SK-N-SH (cell line): ENCODE results near the gene RFX3. TPM values are rescaled to one million over a fixed set of nuclear protein-coding genes. Genes with fewer than 3 reads are reported as not detected.

Source experiments
- CTCF ChIA-PET: fragments of 300-600, 350-600 bp; formaldehyde crosslinking; extraction: SDS; loops from one replicate; lab custom pipeline; 2021; lab: Yijun Ruan, JAX
- POLR2A ChIA-PET: fragments of 350-600 bp; sonication (Branson Sonifier 250); formaldehyde crosslinking; extraction: SDS; loops from one replicate; lab custom pipeline; 2020; ENCODE audit warnings: antibody characterized with exemption, inconsistent platforms; lab: Yijun Ruan, JAX
- DNase-seq: peaks from one replicate; pipeline ENCODE4 v3.0.0; 2012
- H2AFZ ChIP-seq: fragments of 200-600 bp; sonication (generic); 2 replicates; pipeline ENCODE4 v1.8.1; 2016; ENCODE audit warnings: antibody characterized with exemption, mild to moderate bottlenecking, low read depth
- H3F3A ChIP-seq: fragments of 200-600 bp; sonication (generic); replicated peaks from 2 replicates; pipeline ENCODE3; 2016; ENCODE audit warnings: antibody characterized with exemption, mild to moderate bottlenecking; ENCODE audit not compliant: insufficient read depth
- H3K27ac ChIP-seq, 2 experiments: fragments of 200-500 bp in 1 of 2; fragments of 200-600 bp in 1 of 2; sonication (Bioruptor generic) in 1 of 2; sonication (generic), shearing (Covaris generic) in 1 of 2; 2 replicates each; pipeline versions ENCODE4 v1.5.1 to v1.6.1; 2014 to 2016; ENCODE audit warnings: low read depth in 2 of 2, inconsistent platforms in 1 of 2, low read length in 1 of 2, mild to moderate bottlenecking in 1 of 2, mixed read lengths in 1 of 2
- H3K27me3 ChIP-seq: fragments of 200-600 bp; sonication (generic), shearing (Covaris generic); 2 replicates; pipeline ENCODE4 v1.6.1; 2016; ENCODE audit warnings: mixed run types; ENCODE audit not compliant: insufficient read depth
- H3K36me3 ChIP-seq, 2 experiments: fragments of 200-500 bp in 1 of 2; fragments of 200-600 bp in 1 of 2; sonication (Bioruptor generic) in 1 of 2; sonication (generic) in 1 of 2; replicated peaks in 1 of 2; 2 replicates each; pipeline versions ENCODE3 to v1.5.1; 2014 to 2016; ENCODE audit warnings: low read length in 1 of 2, mild to moderate bottlenecking in 1 of 2; ENCODE audit not compliant: insufficient read depth in 2 of 2, control insufficient read depth in 1 of 2
- H3K4me1 ChIP-seq, 2 experiments: fragments of 200-500 bp in 1 of 2; fragments of 200-600 bp in 1 of 2; sonication (Bioruptor generic) in 1 of 2; sonication (generic), shearing (Covaris generic) in 1 of 2; 2 replicates each; pipeline versions ENCODE4 v1.5.1 to v1.6.1; 2014 to 2016; ENCODE audit warnings: low read depth in 1 of 2, low read length in 1 of 2, mixed run types in 1 of 2; ENCODE audit not compliant: insufficient read depth in 2 of 2, control insufficient read depth in 1 of 2
- H3K4me2 ChIP-seq: fragments of 200-600 bp; sonication (generic), shearing (Covaris generic); 2 replicates; pipeline ENCODE4 v1.6.1; 2017; ENCODE audit warnings: mixed run types
- H3K4me3 ChIP-seq, 2 experiments: fragments of 200-500 bp in 1 of 2; fragments of 200-600 bp in 1 of 2; sonication (Bioruptor generic) in 1 of 2; sonication (generic), shearing (Covaris generic) in 1 of 2; 2 replicates each; pipeline versions ENCODE4 v1.5.1 to v1.8.1; 2014 to 2016; ENCODE audit warnings: low read depth in 2 of 2, inconsistent platforms in 1 of 2, low read length in 1 of 2, mild to moderate bottlenecking in 1 of 2, mixed read lengths in 1 of 2, moderate library complexity in 1 of 2
- H3K79me2 ChIP-seq: fragments of 200-600 bp; sonication (generic); 2 replicates; pipeline ENCODE4 v1.8.1; 2017; ENCODE audit warnings: mild to moderate bottlenecking; ENCODE audit not compliant: insufficient read depth
- H3K9ac ChIP-seq: fragments of 200-600 bp; sonication (generic); 2 replicates; pipeline ENCODE4 v1.6.1; 2017; ENCODE audit warnings: mixed run types
- H3K9me2 ChIP-seq: fragments of 200-600 bp; sonication (generic); 2 replicates; pipeline ENCODE4 v1.6.1; 2017; ENCODE audit warnings: mixed run types
- H3K9me3 ChIP-seq: fragments of 200-600 bp; sonication (generic); 2 replicates; pipeline ENCODE4 v1.6.1; 2017; ENCODE audit warnings: mixed run types, mild to moderate bottlenecking, moderate library complexity
- H4K20me1 ChIP-seq: fragments of 200-600 bp; sonication (generic); 2 replicates; pipeline ENCODE4 v1.6.1; 2017; ENCODE audit warnings: mild to moderate bottlenecking, mixed run types; ENCODE audit not compliant: insufficient read depth
- CHD2 ChIP-seq: fragments of 150-350 bp; IDR thresholded peaks from 2 replicates; pipeline ENCODE4 v1.6.1; 2018; ENCODE audit warnings: low read length; ENCODE audit not compliant: partially characterized antibody
- ELF1 ChIP-seq: IDR thresholded peaks from 2 replicates; pipeline ENCODE4 v1.4.0; 2012
- EP300 ChIP-seq, 2 experiments: IDR thresholded peaks; 2 replicates each; pipeline versions ENCODE4 v1.4.0 to v1.6.1; 2012; ENCODE audit warnings: borderline replicate concordance in 1 of 2, low read depth in 1 of 2, low read length in 1 of 2
- EZH2phosphoT487 ChIP-seq: fragments of 200-600 bp; sonication (generic); IDR thresholded peaks from 2 replicates; pipeline ENCODE4 v1.6.1; 2017; ENCODE audit warnings: low read depth, mixed run types, mild to moderate bottlenecking, antibody characterized with exemption, moderate library complexity, borderline replicate concordance
- FOSL2 ChIP-seq: IDR thresholded peaks from 2 replicates; pipeline ENCODE4 v1.4.0; 2012; ENCODE audit warnings: low read depth, mild to moderate bottlenecking, moderate library complexity, borderline replicate concordance
- FOXJ3 ChIP-seq: sonication (generic); formaldehyde crosslinking; IDR thresholded peaks from 2 replicates; pipeline ENCODE4 v1.5.1; 2020; ENCODE audit warnings: mild to moderate bottlenecking, missing genetic modification reagents
- GABPA ChIP-seq: IDR thresholded peaks from 2 replicates; pipeline ENCODE4 v1.4.0; 2012; ENCODE audit warnings: low read depth, mild to moderate bottlenecking
- IRF3 ChIP-seq: fragments of 150-350 bp; IDR thresholded peaks from 2 replicates; pipeline ENCODE4 v1.6.1; 2016; ENCODE audit warnings: mild to moderate bottlenecking, low read depth, low read length
- JUND ChIP-seq: IDR thresholded peaks from 2 replicates; pipeline ENCODE4 v1.4.0; 2012
- MEF2A ChIP-seq: IDR thresholded peaks from 2 replicates; pipeline ENCODE4 v1.4.0; 2012; ENCODE audit warnings: low read depth, borderline replicate concordance
- MXI1 ChIP-seq: IDR thresholded peaks from 2 replicates; pipeline ENCODE4 v1.6.1; 2012; ENCODE audit warnings: mild to moderate bottlenecking, low read depth, low read length, improper control_type of control experiment
- NRF1 ChIP-seq: IDR thresholded peaks from 2 replicates; pipeline ENCODE4 v1.6.1; 2012; ENCODE audit warnings: low read depth, mild to moderate bottlenecking, low read length
- RAD21 ChIP-seq: IDR thresholded peaks from 2 replicates; pipeline ENCODE4 v1.6.1; 2012; ENCODE audit warnings: mild to moderate bottlenecking, low read length
- RCOR1 ChIP-seq: fragments of 150-350 bp; IDR thresholded peaks from 2 replicates; pipeline ENCODE4 v1.6.1; 2017; ENCODE audit warnings: antibody characterized with exemption, low read length
- RXRA ChIP-seq: IDR thresholded peaks from 2 replicates; pipeline ENCODE4 v1.4.0; 2012; ENCODE audit warnings: low read depth, mild to moderate bottlenecking, borderline replicate concordance
- SMC3 ChIP-seq: IDR thresholded peaks from 2 replicates; pipeline ENCODE4 v1.6.1; 2012; ENCODE audit warnings: low read depth, low read length, improper control_type of control experiment
- TAF1 ChIP-seq: IDR thresholded peaks from 2 replicates; pipeline ENCODE4 v1.6.1; 2012; ENCODE audit warnings: low read depth, mild to moderate bottlenecking, low read length, moderate library complexity, borderline replicate concordance
- TCF12 ChIP-seq: IDR thresholded peaks from 2 replicates; pipeline ENCODE4 v1.4.0; 2012
- TEAD4 ChIP-seq: IDR thresholded peaks from 2 replicates; pipeline ENCODE4 v1.4.0; 2012; ENCODE audit warnings: mild to moderate bottlenecking, borderline replicate concordance; ENCODE audit not compliant: insufficient read depth
- YY1 ChIP-seq: IDR thresholded peaks from 2 replicates; pipeline ENCODE4 v1.4.0; 2012; ENCODE audit warnings: low read depth, mild to moderate bottlenecking
- WGBS: methylation state at CpG from one replicate; pipeline ENCODE4 v1.1.6; 2017; ENCODE audit warnings: low lambda C conversion rate; 5-methylcytosine and 5-hydroxymethylcytosine counted together
- polyA plus RNA-seq, 3 experiments: library from polyadenylated mRNA; depleted of rRNA; stranded (reverse); fragments of >200 nt; gene quantifications; 2 replicates each; pipeline ENCODE4 v1.2.3, GENCODE V29; 2012
- TF ChIP-seq, protein P1 (sequence below): IDR thresholded peaks from 2 replicates; pipeline ENCODE4; 2012
- TF ChIP-seq, protein P2 (sequence below): IDR thresholded peaks from 2 replicates; pipeline ENCODE4 v1.4.0; 2012; ENCODE audit warnings: low read depth

RFX3 gene
- polyA plus RNA-seq, 1 of the 3 experiments (the other 2 are of a cell fraction) = 1.7 TPM

DNA sequence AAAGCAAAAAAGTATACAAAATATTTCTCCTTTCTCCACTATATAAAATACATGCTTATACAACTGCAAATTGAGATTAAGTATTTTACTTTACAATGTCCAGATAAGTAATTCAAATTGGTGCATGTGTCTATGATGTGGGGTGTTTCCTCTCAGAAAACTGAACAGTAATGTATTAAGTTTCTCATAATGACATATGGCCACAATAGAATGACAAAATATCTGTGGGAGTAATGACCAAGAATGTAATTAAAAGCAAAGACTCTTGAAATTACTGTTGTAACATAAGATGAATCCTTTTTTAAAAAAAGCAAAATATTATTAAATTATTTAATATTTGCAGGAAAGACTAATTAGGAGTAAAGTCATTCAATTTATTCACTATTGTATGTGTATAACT is 155.1 kb downstream of the RFX3 start:
- no peak overlapping the region for H3K4me2 ChIP-seq
- no peaks in the 10 kb centered on the region for H3F3A ChIP-seq
- H4K20me1 ChIP-seq = no peaks in the 10 kb centered on the region
- H3K79me2 ChIP-seq = no peaks in the 10 kb centered on the region
- H3K27me3 ChIP-seq = no peaks in the 10 kb centered on the region
- CTCF ChIA-PET = no interaction called here
- TF ChIP-seq EZH2phosphoT487 (no peak), SMC3 (no peak), MEF2A (no peak), GABPA (no peak), CHD2 (no peak), ELF1 (no peak), EP300 (IDR thresholded peaks at IDR 0.05; ENCODE audit: borderline replicate concordance in 1 of 2, low read depth in 1 of 2, low read length in 1 of 2) (no peak), RXRA (no peak), TEAD4 (no peak), TCF12 (no peak), FOXJ3 (CRISPR knock-in tag) (no peak), YY1 (no peak)
- TF ChIP-seq, protein P1, sequence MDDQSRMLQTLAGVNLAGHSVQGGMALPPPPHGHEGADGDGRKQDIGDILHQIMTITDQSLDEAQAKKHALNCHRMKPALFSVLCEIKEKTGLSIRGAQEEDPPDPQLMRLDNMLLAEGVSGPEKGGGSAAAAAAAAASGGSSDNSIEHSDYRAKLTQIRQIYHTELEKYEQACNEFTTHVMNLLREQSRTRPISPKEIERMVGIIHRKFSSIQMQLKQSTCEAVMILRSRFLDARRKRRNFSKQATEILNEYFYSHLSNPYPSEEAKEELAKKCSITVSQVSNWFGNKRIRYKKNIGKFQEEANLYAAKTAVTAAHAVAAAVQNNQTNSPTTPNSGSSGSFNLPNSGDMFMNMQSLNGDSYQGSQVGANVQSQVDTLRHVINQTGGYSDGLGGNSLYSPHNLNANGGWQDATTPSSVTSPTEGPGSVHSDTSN = no peak
- TF ChIP-seq, protein P2, sequence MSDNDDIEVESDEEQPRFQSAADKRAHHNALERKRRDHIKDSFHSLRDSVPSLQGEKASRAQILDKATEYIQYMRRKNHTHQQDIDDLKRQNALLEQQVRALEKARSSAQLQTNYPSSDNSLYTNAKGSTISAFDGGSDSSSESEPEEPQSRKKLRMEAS = no peak
- H3K9ac ChIP-seq = no peak overlapping the region
- H3K9me2 ChIP-seq = no peaks in the 10 kb centered on the region
- no peaks in the 10 kb centered on the region for H3K36me3 ChIP-seq
- H3K4me3 ChIP-seq = no peak overlapping the region
- no peak for DNase-seq
- H3K9me3 ChIP-seq = no peaks in the 10 kb centered on the region
- POLR2A ChIA-PET = no interaction called here
- no peaks in the 10 kb centered on the region for H3K4me1 ChIP-seq
- no peak overlapping the region for H2AFZ ChIP-seq
- no peak overlapping the region for H3K27ac ChIP-seq

- no peak overlapping the region for H2AFZ ChIP-seq
- no peaks in the 10 kb centered on the region for H4K20me1 ChIP-seq
- H3K36me3 ChIP-seq = no peaks in the 10 kb centered on the region
- no peak overlapping the region for H3K9ac ChIP-seq
- no peaks in the 10 kb centered on the region for H3F3A ChIP-seq
- no peaks in the 10 kb centered on the region for H3K9me3 ChIP-seq
- DNase-seq = no peak
- no peaks in the 10 kb centered on the region for H3K79me2 ChIP-seq
- TF ChIP-seq RXRA = no peak
- TF ChIP-seq ELF1 = no peak
- no peak for TF ChIP-seq TAF1
- no peak for TF ChIP-seq RAD21
- no peak for TF ChIP-seq YY1
- no peak for TF ChIP-seq RCOR1
- TF ChIP-seq JUND = no peak
- TF ChIP-seq FOSL2 = no peak
- TF ChIP-seq MXI1 = no peak
- TF ChIP-seq NRF1 = no peak
- no peak for TF ChIP-seq IRF3
- TF ChIP-seq, protein P1 = no peak
- no peak for TF ChIP-seq EP300 (IDR thresholded peaks at IDR 0.05; ENCODE audit: borderline replicate concordance in 1 of 2, low read depth in 1 of 2, low read length in 1 of 2)
- ChIA-PET CTCF (interaction anchor here (0.6 kb wide), 1 partner anchor 19 kb away, joined by 3 read pairs; no protein-coding TSS in a partner anchor), POLR2A (no interaction called here)
- no peak overlapping the region for H3K27ac ChIP-seq
- no peak overlapping the region for H3K4me2 ChIP-seq
- H3K4me1 ChIP-seq = no peaks in the 10 kb centered on the region
- no peaks in the 10 kb centered on the region for H3K27me3 ChIP-seq
- H3K9me2 ChIP-seq = no peaks in the 10 kb centered on the region
- WGBS = 92% methylated on average over 2 of the region's 2 CpGs
- H3K4me3 ChIP-seq = no peak overlapping the region
These were observed 158.6 kb downstream of the RFX3 start for GRCh38 chr9:3367185-3367584.
